Fibroblast of upper back skin (primary cell): ENCODE measurements around the gene ZNF512B.
"Not testable (repeated sequence)": the region's sequence is repeated elsewhere in the genome, so short reads cannot be mapped to it uniquely, and the experiment has no call there.

Experiments used
- DNase-seq: peaks from one replicate; pipeline ENCODE4 v3.0.0-alpha.2; 2013

The ZNF512B gene

GRCh38 chr20:63963348-63963741 lies 6.4 kb downstream of the ZNF512B start:
- DNase-seq = no peak

- no peak for DNase-seq
These were observed 7.0 kb downstream of the ZNF512B start for GRCh38 chr20:63962426-63963347.

DNA sequence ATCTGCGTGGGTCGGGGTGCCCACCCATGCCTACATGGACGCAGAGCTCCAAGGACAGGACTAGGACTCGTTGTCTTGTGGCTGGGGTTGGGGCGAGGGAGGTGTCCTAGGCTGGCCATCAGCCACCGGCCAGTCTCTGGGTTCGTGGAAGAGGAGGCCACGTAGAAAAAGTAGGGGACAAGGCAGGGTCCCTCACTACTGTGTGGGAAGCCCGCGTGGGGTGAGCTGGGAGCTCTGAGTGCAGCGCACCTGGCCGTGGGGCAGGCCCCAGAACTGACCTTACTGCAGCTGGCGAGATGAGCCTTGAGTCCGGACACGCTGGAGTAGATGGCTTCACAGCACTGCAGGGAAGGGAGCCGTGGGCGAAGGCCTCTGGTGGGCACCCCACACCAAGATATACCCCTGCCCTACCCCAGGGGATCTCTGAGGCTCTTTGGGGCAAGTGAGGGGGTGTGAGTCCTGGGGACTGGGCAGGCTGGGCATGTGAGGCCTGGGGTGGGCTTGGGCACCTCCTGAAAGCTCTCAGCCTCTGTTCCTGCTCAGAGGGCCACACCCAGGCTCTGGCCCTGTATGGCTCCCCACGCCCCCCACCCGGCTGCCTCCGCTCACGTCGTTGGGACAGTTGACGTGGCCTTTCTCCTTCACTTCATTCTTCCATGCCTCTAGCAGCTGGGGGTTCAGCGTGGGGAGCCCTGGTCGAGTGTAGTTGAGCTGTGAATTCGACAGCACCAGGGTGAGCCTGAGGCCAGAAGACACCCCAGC lies 7.9 kb downstream of the ZNF512B start:
- no peak for DNase-seq

- DNase-seq = not testable (repeated sequence)
These were observed 8.8 kb downstream of the ZNF512B start for GRCh38 chr20:63960654-63961621.

DNA sequence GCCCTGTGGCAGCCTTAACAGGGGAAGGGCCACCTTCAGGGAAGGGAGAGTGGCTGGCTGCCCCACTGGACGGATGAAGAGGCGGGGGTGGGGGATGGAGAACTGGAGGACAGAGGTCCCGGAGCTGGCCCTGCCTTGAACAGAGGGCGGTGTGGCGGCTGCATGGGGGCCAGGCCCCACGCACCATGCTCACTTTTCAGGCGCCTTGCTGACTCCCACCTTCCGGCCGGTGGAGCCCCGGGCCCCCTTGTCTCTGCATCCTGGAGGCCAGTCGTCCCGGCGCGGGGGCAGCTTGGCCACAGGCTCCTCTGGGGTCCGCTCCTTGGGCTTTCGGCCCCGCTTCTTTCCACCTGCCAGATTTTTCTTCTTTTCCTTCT lies 10.0 kb downstream of the ZNF512B start:
- no peak for DNase-seq

DNA sequence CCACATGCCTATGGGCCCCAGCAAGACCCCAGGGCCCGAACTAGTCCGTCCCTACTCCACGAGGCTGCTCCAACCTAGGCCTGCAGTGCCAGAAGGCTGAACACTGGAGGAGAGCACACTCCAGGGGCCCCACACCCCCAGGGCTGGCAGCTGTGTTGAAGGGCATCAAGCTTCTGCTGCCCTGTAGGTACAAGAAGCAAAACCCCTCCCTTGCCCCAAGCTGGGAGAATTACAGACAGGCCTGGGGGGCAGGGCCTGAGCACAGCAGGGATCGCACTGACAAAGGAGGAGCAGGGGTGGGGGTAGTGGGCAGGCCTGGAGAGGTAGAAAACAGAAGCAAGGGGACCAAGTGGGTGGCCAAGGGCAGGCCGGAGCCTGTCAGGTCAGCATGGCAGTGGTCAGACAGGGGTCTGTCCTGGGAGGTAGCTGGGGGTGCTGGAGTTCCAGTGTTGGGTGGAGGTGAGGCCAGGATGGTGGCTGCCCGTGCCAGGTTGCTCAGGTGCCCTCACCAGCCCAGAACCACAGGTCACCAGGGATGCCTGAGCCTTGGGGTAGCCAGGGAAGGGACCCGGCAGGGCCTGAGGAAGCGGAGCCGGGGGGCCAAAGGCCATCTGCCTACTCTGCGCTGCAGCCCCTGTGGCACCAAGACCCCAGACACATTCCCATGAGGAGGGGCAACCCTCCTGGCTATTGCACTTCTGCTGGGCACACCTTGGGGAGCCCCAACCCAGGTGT lies 10.6 kb downstream of the ZNF512B start:
- DNase-seq = no peak

GRCh38 chr20:63958471-63958870 lies 11.3 kb downstream of the ZNF512B start:
- DNase-seq = no peak

DNA sequence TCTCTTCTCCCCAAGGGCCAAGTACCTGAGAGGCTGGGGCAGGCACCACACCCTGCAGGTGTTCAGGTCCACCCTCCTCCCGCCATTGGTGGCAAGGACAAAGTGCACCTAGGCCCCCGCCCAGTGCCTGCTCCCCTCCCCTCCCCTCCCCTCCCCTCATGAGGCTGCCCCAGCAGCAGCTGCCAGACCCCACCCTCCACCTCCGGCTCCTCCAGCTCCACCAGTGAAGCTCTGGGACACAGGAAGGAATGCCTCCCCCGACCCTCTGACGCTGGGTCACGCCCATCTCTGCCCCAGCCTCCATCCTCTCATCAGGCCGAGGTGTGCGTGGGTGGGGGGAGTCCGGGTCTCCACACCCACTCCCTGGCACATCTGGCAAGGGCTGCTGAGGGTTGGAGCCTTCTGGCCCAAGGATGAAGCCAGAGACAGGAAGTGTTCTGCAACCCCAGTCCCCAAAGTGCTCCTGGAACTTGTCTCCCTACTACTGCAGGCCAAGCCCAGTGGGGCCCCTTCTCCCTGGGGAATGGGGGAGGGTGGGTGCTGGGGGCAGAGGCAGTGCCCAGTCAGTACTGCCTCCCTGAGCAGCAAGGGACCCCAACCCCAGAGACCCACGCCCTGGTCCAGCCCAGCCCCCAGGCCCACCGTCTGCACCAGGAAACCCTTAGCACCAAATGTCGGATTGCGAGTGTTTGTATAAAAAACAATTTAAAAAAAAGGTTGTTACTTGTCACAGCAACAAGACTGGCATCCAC lies 11.9 kb downstream of the ZNF512B start:
- DNase-seq = no peak

- DNase-seq = peak; percentile 51
These were observed 12.6 kb downstream of the ZNF512B start for GRCh38 chr20:63957004-63957689.

DNA sequence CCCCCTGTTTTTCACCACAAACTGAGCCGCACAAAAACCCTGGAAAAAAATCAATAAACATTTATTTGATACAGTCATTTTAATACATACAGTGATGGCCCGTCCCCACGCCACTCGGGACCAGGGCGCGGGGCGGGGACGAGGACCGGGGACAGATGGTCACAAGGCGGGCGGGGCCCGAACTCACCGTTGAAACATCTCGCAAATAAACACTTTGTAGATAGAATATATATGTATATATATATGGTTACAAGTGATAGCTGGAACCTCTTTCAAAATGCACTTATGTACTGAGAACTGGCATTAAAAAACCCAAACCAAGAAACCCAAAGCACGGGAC lies 13.1 kb downstream of the ZNF512B start:
- no peak for DNase-seq

- DNase-seq = peak; percentile 87
These were observed 13.7 kb downstream of the ZNF512B start, which contains the start of gene UCKL1 for GRCh38 chr20:63955827-63956663. UCKL1 (minus strand) TSS chr20:63956416; CDS start chr20:63956372, 44 bp downstream.

- no peak for DNase-seq
These were observed 14.4 kb downstream of the ZNF512B start for GRCh38 chr20:63955281-63955826.

DNA sequence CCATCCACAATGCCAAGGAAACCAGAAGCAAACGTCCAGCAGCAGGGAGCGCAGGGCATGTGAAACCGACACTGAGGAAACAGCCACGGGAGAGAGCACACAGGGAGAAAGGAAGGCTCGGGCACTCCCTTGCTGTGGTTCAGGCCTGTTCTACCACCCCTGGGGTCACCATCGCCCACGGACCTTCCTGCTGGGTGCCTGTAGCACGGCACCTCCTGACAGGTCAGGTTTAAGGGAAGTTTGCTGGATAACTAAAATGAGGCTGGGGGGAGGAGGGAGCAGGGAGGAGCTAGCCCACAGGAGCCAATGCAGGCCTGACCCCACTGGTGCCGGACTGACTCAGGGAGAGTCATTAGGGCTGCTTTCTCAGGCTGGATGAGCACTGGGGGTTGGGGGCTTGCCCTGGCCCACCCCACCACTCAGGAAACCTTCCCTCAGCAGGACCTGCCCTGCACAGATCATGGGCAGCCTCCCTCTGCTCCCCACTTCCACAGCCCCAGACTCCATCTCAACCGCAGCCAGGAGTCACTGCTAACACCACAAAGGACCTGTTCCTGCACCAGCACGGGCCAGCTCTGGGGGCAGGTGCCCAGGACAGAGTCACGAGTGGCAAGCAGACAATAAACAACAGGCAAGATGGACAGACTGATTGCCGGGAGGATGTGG lies 15.8 kb downstream of the ZNF512B start:
- DNase-seq = no peak

GRCh38 chr20:63952769-63953168 lies 17.0 kb downstream of the ZNF512B start:
- DNase-seq = no peak

- no peak for DNase-seq
These were observed 17.6 kb downstream of the ZNF512B start for GRCh38 chr20:63952210-63952535.

DNA sequence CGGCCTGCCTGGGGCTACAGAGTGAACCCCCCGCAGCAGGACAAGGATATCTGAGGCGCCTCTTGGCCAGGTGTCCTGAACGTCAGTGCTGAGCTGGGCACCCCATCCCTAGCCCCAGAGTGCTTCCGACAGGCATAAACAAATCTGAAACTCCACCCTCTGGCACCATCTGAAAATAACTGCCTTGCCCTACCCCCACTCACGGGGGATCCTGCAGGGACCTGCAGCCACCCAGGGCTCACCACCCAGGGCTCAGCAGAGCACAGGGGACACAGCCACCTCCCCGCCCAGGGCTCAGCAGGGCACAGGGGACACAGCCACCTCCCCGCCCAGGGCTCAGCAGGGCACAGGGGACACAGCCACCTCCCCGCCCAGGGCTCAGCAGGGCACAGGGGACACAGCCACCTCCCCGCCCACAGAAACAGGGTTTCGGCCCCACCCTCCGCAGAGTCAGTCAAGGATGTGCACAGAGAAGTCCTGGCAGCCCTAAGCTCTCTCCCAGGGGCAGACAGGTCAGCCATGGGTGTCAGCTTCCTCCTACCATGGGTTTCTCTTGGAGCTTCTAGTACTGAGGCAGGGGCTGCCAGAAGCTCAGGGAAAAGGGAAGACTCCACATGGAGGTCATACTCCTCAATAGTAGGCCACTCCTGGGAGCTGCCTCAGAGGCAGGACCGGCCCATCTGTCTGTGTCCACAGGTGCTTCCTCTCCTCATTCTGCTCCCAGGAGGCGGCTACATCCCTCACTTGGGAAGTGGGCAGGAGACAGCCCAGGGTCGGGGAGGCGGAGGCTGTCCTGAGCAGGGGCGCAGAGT lies 18.1 kb downstream of the ZNF512B start:
- DNase-seq = no peak

DNA sequence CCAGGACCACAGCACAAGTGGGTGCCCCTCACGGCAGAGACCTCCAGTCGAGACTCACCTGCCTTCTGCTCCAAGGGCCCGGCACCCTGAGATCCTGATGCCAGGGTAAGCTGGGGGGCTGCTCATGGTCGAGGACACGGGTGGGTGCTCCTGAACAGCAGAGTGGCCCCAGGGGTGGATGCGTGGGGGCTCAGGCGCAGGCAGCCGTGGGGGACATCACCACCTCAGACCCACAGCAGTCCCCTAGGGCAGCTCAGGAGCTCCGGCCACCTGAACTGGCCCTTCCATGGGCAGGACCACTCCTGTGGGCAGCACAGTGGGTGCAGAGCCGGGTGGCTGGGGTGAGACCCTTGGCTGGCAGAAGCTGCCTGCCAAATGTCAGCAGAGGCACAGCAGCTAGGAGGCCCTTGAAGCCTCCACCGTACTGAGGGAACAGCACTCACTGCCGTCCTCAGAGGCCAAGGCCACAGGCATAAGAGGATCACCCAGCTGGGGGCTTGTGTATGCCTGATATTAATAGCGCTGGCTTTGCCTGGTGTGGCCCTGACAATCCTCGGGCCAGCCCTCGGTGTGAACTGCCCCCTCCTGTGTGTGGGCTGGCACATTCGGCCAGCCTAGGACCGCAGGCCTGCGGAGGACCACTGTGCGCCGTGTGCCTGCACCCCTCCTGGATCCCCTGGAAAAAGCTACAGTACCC lies 18.9 kb downstream of the ZNF512B start:
- no peak for DNase-seq
